H9 (cell line): ENCODE data around the gene BICDL1. TPM values are rescaled to one million over a fixed set of nuclear protein-coding genes. Genes with fewer than 3 reads are reported as not detected.

Source experiments
- DNase-seq: peaks from one replicate; pipeline ENCODE4 v3.0.0-alpha.2; 2017
- H2AFZ ChIP-seq: one replicate; pipeline ENCODE4 v1.6.1; 2013; ENCODE audit warnings: mild to moderate bottlenecking, low read length, control low read depth, moderate library complexity
- H2AK5ac ChIP-seq: 2 replicates; pipeline ENCODE4 v1.6.1; 2013; ENCODE audit warnings: low read length, control low read depth, mixed read lengths; ENCODE audit not compliant: insufficient read length
- H2BK120ac ChIP-seq: one replicate; pipeline ENCODE4 v1.6.1; 2013; ENCODE audit warnings: low read depth, mild to moderate bottlenecking, low read length, control low read depth, inconsistent platforms; ENCODE audit not compliant: poor library complexity, severe bottlenecking
- H2BK12ac ChIP-seq: 2 replicates; pipeline ENCODE4 v1.6.1; 2013; ENCODE audit warnings: low read length, control low read depth, mixed read lengths, low read depth; ENCODE audit not compliant: insufficient read length
- H2BK15ac ChIP-seq: 2 replicates; pipeline ENCODE4 v1.6.1; 2013; ENCODE audit warnings: low read depth, low read length, control low read depth
- H2BK20ac ChIP-seq: one replicate; pipeline ENCODE4 v1.6.1; 2013; ENCODE audit warnings: low read depth, mild to moderate bottlenecking, low read length, control low read depth, inconsistent platforms; ENCODE audit not compliant: poor library complexity, severe bottlenecking
- H2BK5ac ChIP-seq: 2 replicates; pipeline ENCODE4 v1.6.1; 2013; ENCODE audit warnings: low read length, control low read depth, mixed read lengths; ENCODE audit not compliant: insufficient read length
- H3K14ac ChIP-seq: 2 replicates; pipeline ENCODE4 v1.6.1; 2013; ENCODE audit warnings: low read length, control low read depth; ENCODE audit not compliant: insufficient read depth
- H3K18ac ChIP-seq: 2 replicates; pipeline ENCODE4 v1.6.1; 2013; ENCODE audit warnings: low read depth, mild to moderate bottlenecking, mixed read lengths, low read length, control low read depth; ENCODE audit not compliant: insufficient read length
- H3K23ac ChIP-seq: 2 replicates; pipeline ENCODE4 v1.6.1; 2013; ENCODE audit warnings: low read length, control low read depth, mixed read lengths, low read depth; ENCODE audit not compliant: insufficient read length
- H3K23me2 ChIP-seq: 2 replicates; pipeline ENCODE4 v1.6.1; 2013; ENCODE audit warnings: low read depth, mild to moderate bottlenecking, mixed read lengths, low read length, control low read depth; ENCODE audit not compliant: insufficient read length, poor library complexity, severe bottlenecking
- H3K27ac ChIP-seq: 2 replicates; pipeline ENCODE4 v1.5.1; 2013; ENCODE audit warnings: low read length, control low read depth, mixed read lengths, low read depth; ENCODE audit not compliant: insufficient read length
- H3K27me3 ChIP-seq: 2 replicates; pipeline ENCODE4 v1.6.1; 2013; ENCODE audit warnings: low read length, control low read depth, inconsistent platforms; ENCODE audit not compliant: insufficient read depth
- H3K4ac ChIP-seq: 2 replicates; pipeline ENCODE4 v1.6.1; 2013; ENCODE audit warnings: low read depth, mild to moderate bottlenecking, control low read depth, inconsistent platforms, low read length, moderate library complexity
- H3K4me1 ChIP-seq: 2 replicates; pipeline ENCODE4 v1.6.1; 2013; ENCODE audit warnings: low read length, control low read depth, inconsistent platforms; ENCODE audit not compliant: insufficient read depth
- H3K4me2 ChIP-seq: 2 replicates; pipeline ENCODE4 v1.6.1; 2013; ENCODE audit warnings: low read length, control low read depth, mixed read lengths; ENCODE audit not compliant: insufficient read length, insufficient read depth
- H3K56ac ChIP-seq: 2 replicates; pipeline ENCODE4 v1.6.1; 2013; ENCODE audit warnings: low read depth, mild to moderate bottlenecking, mixed read lengths, low read length, control low read depth; ENCODE audit not compliant: insufficient read length
- H3K79me1 ChIP-seq: 2 replicates; pipeline ENCODE4 v1.6.1; 2013; ENCODE audit warnings: low read depth, mild to moderate bottlenecking, moderate library complexity, low read length, control low read depth, inconsistent platforms; ENCODE audit not compliant: insufficient read depth, poor library complexity, severe bottlenecking
- H3K79me2 ChIP-seq: 2 replicates; pipeline ENCODE4 v1.6.1; 2013; ENCODE audit warnings: low read length, control low read depth, inconsistent platforms; ENCODE audit not compliant: insufficient read depth
- H3K9ac ChIP-seq: 2 replicates; pipeline ENCODE4 v1.6.1; 2013; ENCODE audit warnings: low read length, control low read depth, mixed read lengths; ENCODE audit not compliant: insufficient read length; ENCODE audit errors: extremely low read depth
- H3K9me3 ChIP-seq: one replicate; pipeline ENCODE4 v1.6.1; 2013; ENCODE audit warnings: low read depth, low read length, inconsistent platforms; ENCODE audit not compliant: control insufficient read depth
- H3T11ph ChIP-seq: one replicate; pipeline ENCODE4 v1.6.1; 2013; ENCODE audit warnings: mild to moderate bottlenecking, low read length, control low read depth, inconsistent platforms
- H4K20me1 ChIP-seq: one replicate; pipeline ENCODE4 v1.6.1; 2013; ENCODE audit not compliant: control insufficient read depth, insufficient read length, insufficient read depth
- H4K5ac ChIP-seq: 2 replicates; pipeline ENCODE4 v1.6.1; 2013; ENCODE audit warnings: low read depth, mild to moderate bottlenecking, mixed read lengths, low read length, control low read depth; ENCODE audit not compliant: insufficient read length
- H4K8ac ChIP-seq: replicated peaks from 2 replicates; pipeline ENCODE4 v1.6.1; 2013; ENCODE audit warnings: low read length, control low read depth, mixed read lengths, low read depth; ENCODE audit not compliant: insufficient read length
- H4K91ac ChIP-seq: 2 replicates; pipeline ENCODE4 v1.6.1; 2013; ENCODE audit warnings: low read depth, mild to moderate bottlenecking, moderate library complexity, mixed read lengths, low read length, control low read depth; ENCODE audit not compliant: insufficient read length
- H3K27ac Mint-ChIP-seq, 3 experiments: 2 replicates in 2 of 3; 3 replicates in 1 of 3; pipeline ENCODE4 v1.8.0; 2020 to 2021; ENCODE audit warnings: mixed read lengths in 3 of 3, mild to moderate bottlenecking in 1 of 3, moderate library complexity in 1 of 3
- H3K27me3 Mint-ChIP-seq: 2 replicates; pipeline ENCODE4 v1.8.0; 2021; ENCODE audit warnings: low read depth, mild to moderate bottlenecking, moderate library complexity, mixed read lengths
- H3K36me3 Mint-ChIP-seq, 3 experiments: 2 replicates in 2 of 3; 3 replicates in 1 of 3; pipeline ENCODE4 v1.8.0; 2020 to 2021; ENCODE audit warnings: low read depth in 3 of 3, mixed read lengths in 3 of 3; ENCODE audit not compliant: insufficient read depth in 1 of 3
- H3K4me1 Mint-ChIP-seq, 2 experiments: 2 replicates each; pipeline ENCODE4 v1.8.0; 2020; ENCODE audit warnings: mixed read lengths in 2 of 2
- H3K4me3 Mint-ChIP-seq, 2 experiments: 2 replicates in 1 of 2; 3 replicates in 1 of 2; pipeline ENCODE4 v1.8.0; 2020 to 2021; ENCODE audit warnings: mild to moderate bottlenecking in 2 of 2, mixed read lengths in 2 of 2, moderate library complexity in 1 of 2
- H3K9me3 Mint-ChIP-seq, 2 experiments: 2 replicates in 1 of 2; 3 replicates in 1 of 2; pipeline ENCODE4 v1.8.0; 2020; ENCODE audit warnings: mild to moderate bottlenecking in 2 of 2, mixed read lengths in 2 of 2, moderate library complexity in 1 of 2
- WGBS: extraction: QIAGEN DNeasy Blood & Tissue Kit; methylation state at CpG from one replicate; pipeline ENCODE4 v1.1.7; 2013; ENCODE audit warnings: missing lambda C conversion rate, low lambda C conversion rate, mixed read lengths; ENCODE audit not compliant: insufficient read length; ENCODE audit errors: extremely low coverage; 5-methylcytosine and 5-hydroxymethylcytosine counted together
- total RNA-seq: library from RNA; stranded (reverse); gene quantifications from 2 replicates; pipeline ENCODE4 v1.2.1, GENCODE V29; 2021
- TF ChIP-seq, protein P1 (sequence below): fragments of 200-600 bp; sonication (generic); conservative IDR thresholded peaks from 3 replicates; pipeline ENCODE4 v1.8.0; 2021; ENCODE audit warnings: antibody characterized with exemption, mild to moderate bottlenecking

The BICDL1 gene
- total RNA-seq, 1 experiment from 2014 or later: 13.8 TPM

DNA sequence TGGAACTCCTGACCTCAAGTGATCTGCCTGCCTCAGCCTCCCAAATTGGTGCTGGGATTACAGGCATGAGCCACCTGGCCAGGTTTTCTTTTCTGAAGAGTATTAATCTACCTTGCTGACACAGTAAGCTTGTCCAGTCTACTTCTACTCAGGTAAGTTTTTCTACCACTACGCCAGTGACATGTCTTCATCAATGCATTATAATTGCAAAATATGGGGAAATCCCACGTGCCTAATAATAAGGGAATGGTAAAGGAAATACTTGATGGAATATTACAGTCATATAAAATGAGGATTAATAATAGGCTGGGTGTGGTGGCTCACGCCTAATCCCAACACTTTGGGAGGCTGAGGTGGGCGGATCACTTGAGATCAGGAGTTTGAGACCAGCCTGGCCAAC, 65.3 kb downstream of the BICDL1 start:
- Mint-ChIP-seq H3K27me3 (no peaks in the 10 kb centered on the region), H3K4me1 (no peaks in the 10 kb centered on the region), H3K27ac (no peak overlapping the region), H3K9me3 (peaks cover 0 to 2% of the 10 kb centered on the region in 2 experiments; a peak in 2 of 5 replicates), H3K36me3 (peaks cover 0 to 7% (median 7%) of the 10 kb centered on the region in 3 experiments; a peak in 4 of 7 replicates), H3K4me3 (no peak overlapping the region)
- no peak overlapping the region for H3K56ac ChIP-seq
- no peak overlapping the region for H4K5ac ChIP-seq
- no peak overlapping the region for H2AK5ac ChIP-seq
- no peak overlapping the region for H4K91ac ChIP-seq
- no peak overlapping the region for H3K27ac ChIP-seq
- H2BK120ac ChIP-seq: no peak overlapping the region
- H3K27me3 ChIP-seq: no peaks in the 10 kb centered on the region
- H3K23ac ChIP-seq: no peak overlapping the region
- no peak overlapping the region for H2BK15ac ChIP-seq
- no peak overlapping the region for H3K18ac ChIP-seq
- TF ChIP-seq, protein P1, sequence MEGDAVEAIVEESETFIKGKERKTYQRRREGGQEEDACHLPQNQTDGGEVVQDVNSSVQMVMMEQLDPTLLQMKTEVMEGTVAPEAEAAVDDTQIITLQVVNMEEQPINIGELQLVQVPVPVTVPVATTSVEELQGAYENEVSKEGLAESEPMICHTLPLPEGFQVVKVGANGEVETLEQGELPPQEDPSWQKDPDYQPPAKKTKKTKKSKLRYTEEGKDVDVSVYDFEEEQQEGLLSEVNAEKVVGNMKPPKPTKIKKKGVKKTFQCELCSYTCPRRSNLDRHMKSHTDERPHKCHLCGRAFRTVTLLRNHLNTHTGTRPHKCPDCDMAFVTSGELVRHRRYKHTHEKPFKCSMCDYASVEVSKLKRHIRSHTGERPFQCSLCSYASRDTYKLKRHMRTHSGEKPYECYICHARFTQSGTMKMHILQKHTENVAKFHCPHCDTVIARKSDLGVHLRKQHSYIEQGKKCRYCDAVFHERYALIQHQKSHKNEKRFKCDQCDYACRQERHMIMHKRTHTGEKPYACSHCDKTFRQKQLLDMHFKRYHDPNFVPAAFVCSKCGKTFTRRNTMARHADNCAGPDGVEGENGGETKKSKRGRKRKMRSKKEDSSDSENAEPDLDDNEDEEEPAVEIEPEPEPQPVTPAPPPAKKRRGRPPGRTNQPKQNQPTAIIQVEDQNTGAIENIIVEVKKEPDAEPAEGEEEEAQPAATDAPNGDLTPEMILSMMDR: no peak
- H2BK12ac ChIP-seq: no peak overlapping the region
- no peak overlapping the region for H2BK20ac ChIP-seq
- no peak overlapping the region for H2BK5ac ChIP-seq
- H4K8ac ChIP-seq: no peak overlapping the region
- H3K9me3 ChIP-seq: no peaks in the 10 kb centered on the region
- H3K4ac ChIP-seq: no peak overlapping the region
- H3K79me1 ChIP-seq: no peaks in the 10 kb centered on the region
- WGBS: no CpG with 5 or more reads among the region's 4 CpGs
- no peak overlapping the region for H3K9ac ChIP-seq
- H3K14ac ChIP-seq: no peak overlapping the region
- H3K4me2 ChIP-seq: no peak overlapping the region
- H3K4me1 ChIP-seq: no peaks in the 10 kb centered on the region
- no peak overlapping the region for H3T11ph ChIP-seq
- H2AFZ ChIP-seq: no peak overlapping the region
- no peaks in the 10 kb centered on the region for H3K23me2 ChIP-seq
- H4K20me1 ChIP-seq: no peaks in the 10 kb centered on the region
- DNase-seq: no peak
- no peaks in the 10 kb centered on the region for H3K79me2 ChIP-seq
